Sigmoid colon (tissue), 7 donors: ENCODE measurements around the gene EHHADH. TPM values are rescaled to one million over a fixed set of nuclear protein-coding genes. Genes with fewer than 3 reads are reported as not detected.

ENCODE experiments used
- DNase-seq: peaks from one replicate; pipeline ENCODE4 v3.0.0-alpha.2; 2019
- H3K27ac ChIP-seq, 4 donors: fragments of 200-600 bp; sonication (generic); one replicate each; pipeline ENCODE4 v1.5.1; 2016 to 2019; ENCODE audit warnings: mild to moderate bottlenecking in 1 of 4
- H3K27me3 ChIP-seq, 3 donors: fragments of 200-600 bp; sonication (generic); one replicate each; pipeline ENCODE4 v1.5.1; 2019; ENCODE audit warnings: mild to moderate bottlenecking in 1 of 3
- H3K36me3 ChIP-seq, 4 donors: fragments of 200-600 bp; sonication (generic); one replicate each; pipeline ENCODE4 v1.5.1; 2016 to 2019
- H3K4me1 ChIP-seq, 4 donors: fragments of 200-600 bp; sonication (generic); one replicate each; pipeline ENCODE4 v1.5.1; 2017 to 2019
- H3K4me3 ChIP-seq, 4 donors: fragments of 200-600 bp; sonication (generic); one replicate each; pipeline ENCODE4 v1.5.1; 2017 to 2019; ENCODE audit warnings: mild to moderate bottlenecking in 2 of 4, moderate library complexity in 1 of 4
- H3K9me3 ChIP-seq, 4 donors: fragments of 200-600 bp in 3 of 4; sonication (generic) in 3 of 4; one replicate each; pipeline versions ENCODE4 v1.5.1 to v1.6.1; 2013 to 2019
- EP300 ChIP-seq, 4 donors: sonication (generic); formaldehyde crosslinking; IDR thresholded peaks; one replicate each; pipeline ENCODE4 v1.6.1; 2017; ENCODE audit warnings: antibody characterized with exemption in 4 of 4
- POLR2A ChIP-seq, 2 donors: fragments of 450-650 bp; IDR thresholded peaks; one replicate each; pipeline ENCODE4 v1.6.1; 2016; ENCODE audit warnings: antibody characterized with exemption in 2 of 2, mild to moderate bottlenecking in 2 of 2, moderate library complexity in 2 of 2
- POLR2AphosphoS5 ChIP-seq, 4 donors: sonication (generic); formaldehyde crosslinking; IDR thresholded peaks; one replicate each; pipeline ENCODE4 v1.6.1; 2017; ENCODE audit warnings: antibody characterized with exemption in 4 of 4
- WGBS, 2 donors: extraction: QIAGEN DNeasy Blood & Tissue Kit; methylation state at CpG; one replicate each; pipeline ENCODE4 v1.1.7; 2013; 5-methylcytosine and 5-hydroxymethylcytosine counted together
- intact Hi-C: fragments of 100-400 bp; cut with DNase I; formaldehyde crosslinking; loops from one replicate; pipeline ENCODE4 v1.15.1; 2023
- polyA plus RNA-seq, 3 donors: library from polyadenylated mRNA; stranded (reverse); fragments of 200-250 nt; gene quantifications; one replicate each; pipeline ENCODE4 v1.2.3, GENCODE V29; 2013
- total RNA-seq, 4 donors: library from RNA; depleted of rRNA; stranded (reverse); fragments of >200 nt; gene quantifications; one replicate each; pipeline ENCODE4 v1.1.0, GENCODE V29; 2016
- TF ChIP-seq, protein P1 (sequence below), 4 experiments: fragments of 450-650 bp in 3 of 4; fragments of 200-600 bp in 1 of 4; IDR thresholded peaks; one replicate each; pipeline ENCODE4 v1.5.1; 2016 to 2019; ENCODE audit warnings: antibody characterized with exemption in 4 of 4, mild to moderate bottlenecking in 3 of 4, moderate library complexity in 2 of 4
- donor health status: healthy with polysubstance abuse.
- donor health status: Bipolar disorder and iron deficiency.
- donor health status: healthy.

EHHADH gene
- total and polyA plus RNA-seq, 7 donors = 1.9 to 20.8 (median 7.5) TPM

DNA sequence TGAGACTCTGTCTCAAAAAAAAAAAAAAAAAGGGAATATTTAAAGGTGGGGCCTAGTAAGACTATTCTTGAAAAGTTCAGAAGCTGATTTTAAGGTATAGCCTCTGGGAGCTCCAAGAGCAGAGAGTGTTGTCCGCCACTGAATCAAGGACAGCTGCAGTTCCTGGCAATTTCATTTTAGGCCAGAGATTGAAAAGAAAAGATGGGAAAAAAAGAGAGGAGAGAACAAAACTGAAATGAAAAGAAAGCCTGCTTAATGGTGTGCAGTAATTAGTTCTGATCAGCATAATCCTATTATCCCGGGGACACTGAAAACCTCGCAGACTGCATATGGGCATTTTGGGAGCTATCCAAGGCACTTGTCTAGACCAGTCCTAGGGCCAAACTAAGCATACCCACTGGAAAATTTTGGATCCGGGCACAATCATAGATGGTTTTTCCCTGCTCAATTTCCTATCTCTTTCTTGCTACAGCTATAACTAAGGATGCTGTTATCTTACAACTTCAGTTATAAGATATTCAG, 43.2 kb downstream of the EHHADH start:
- Histone ChIP-seq H3K36me3 (no peaks in the 10 kb centered on the region), H3K4me1 (no peaks in the 10 kb centered on the region), H3K27ac (no peak overlapping the region), H3K27me3 (no peaks in the 10 kb centered on the region), H3K9me3 (no peaks in the 10 kb centered on the region), H3K4me3 (no peak overlapping the region)
- intact Hi-C loops = no loop called here
- 92 to 96% methylated on average over 4 of the region's 4 CpGs for WGBS, 2 donors
- DNase-seq = no peak
- TF ChIP-seq EP300 (IDR thresholded peaks at IDR 0.05) = no peak
- TF ChIP-seq POLR2A (IDR thresholded peaks at IDR 0.05) = no peak
- no peak for TF ChIP-seq POLR2AphosphoS5 (IDR thresholded peaks at IDR 0.05)
- TF ChIP-seq, protein P1, sequence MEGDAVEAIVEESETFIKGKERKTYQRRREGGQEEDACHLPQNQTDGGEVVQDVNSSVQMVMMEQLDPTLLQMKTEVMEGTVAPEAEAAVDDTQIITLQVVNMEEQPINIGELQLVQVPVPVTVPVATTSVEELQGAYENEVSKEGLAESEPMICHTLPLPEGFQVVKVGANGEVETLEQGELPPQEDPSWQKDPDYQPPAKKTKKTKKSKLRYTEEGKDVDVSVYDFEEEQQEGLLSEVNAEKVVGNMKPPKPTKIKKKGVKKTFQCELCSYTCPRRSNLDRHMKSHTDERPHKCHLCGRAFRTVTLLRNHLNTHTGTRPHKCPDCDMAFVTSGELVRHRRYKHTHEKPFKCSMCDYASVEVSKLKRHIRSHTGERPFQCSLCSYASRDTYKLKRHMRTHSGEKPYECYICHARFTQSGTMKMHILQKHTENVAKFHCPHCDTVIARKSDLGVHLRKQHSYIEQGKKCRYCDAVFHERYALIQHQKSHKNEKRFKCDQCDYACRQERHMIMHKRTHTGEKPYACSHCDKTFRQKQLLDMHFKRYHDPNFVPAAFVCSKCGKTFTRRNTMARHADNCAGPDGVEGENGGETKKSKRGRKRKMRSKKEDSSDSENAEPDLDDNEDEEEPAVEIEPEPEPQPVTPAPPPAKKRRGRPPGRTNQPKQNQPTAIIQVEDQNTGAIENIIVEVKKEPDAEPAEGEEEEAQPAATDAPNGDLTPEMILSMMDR (IDR thresholded peaks at IDR 0.05) = no peak

DNA sequence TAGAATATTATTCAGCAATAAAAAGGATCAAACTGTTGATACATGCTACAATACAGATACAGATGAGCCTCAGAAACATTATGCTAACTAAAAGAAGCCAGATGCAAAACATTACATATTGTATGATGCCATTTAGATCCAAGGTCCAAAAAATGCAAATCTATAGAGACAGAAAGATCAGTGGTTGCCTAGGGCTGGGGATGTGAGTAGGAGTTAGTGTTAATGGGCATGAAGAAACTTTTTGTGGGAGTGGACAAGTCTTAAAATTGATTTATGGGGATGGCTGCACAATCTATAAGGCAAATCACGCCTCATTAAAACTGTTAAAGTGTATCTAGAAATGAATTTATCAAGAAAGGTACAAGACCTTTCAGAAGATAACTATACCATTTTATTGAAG, 45.0 kb downstream of the EHHADH start:
- DNase-seq = no peak
- H3K9me3 ChIP-seq = no peaks in the 10 kb centered on the region
- TF ChIP-seq POLR2A (IDR thresholded peaks at IDR 0.05) = no peak
- no peak for TF ChIP-seq POLR2AphosphoS5 (IDR thresholded peaks at IDR 0.05)
- TF ChIP-seq, protein P1 (IDR thresholded peaks at IDR 0.05) = no peak
- TF ChIP-seq EP300 (IDR thresholded peaks at IDR 0.05) = no peak
- no peaks in the 10 kb centered on the region for H3K27me3 ChIP-seq
- no peaks in the 10 kb centered on the region for H3K4me1 ChIP-seq
- H3K36me3 ChIP-seq = no peaks in the 10 kb centered on the region
- H3K27ac ChIP-seq = no peak overlapping the region
- intact Hi-C loops = no loop called here
- whole genome bisulfite sequencing, 2 donors = 89 to 94% methylated on average over 1 of the region's 1 CpG
- H3K4me3 ChIP-seq = no peak overlapping the region

DNA sequence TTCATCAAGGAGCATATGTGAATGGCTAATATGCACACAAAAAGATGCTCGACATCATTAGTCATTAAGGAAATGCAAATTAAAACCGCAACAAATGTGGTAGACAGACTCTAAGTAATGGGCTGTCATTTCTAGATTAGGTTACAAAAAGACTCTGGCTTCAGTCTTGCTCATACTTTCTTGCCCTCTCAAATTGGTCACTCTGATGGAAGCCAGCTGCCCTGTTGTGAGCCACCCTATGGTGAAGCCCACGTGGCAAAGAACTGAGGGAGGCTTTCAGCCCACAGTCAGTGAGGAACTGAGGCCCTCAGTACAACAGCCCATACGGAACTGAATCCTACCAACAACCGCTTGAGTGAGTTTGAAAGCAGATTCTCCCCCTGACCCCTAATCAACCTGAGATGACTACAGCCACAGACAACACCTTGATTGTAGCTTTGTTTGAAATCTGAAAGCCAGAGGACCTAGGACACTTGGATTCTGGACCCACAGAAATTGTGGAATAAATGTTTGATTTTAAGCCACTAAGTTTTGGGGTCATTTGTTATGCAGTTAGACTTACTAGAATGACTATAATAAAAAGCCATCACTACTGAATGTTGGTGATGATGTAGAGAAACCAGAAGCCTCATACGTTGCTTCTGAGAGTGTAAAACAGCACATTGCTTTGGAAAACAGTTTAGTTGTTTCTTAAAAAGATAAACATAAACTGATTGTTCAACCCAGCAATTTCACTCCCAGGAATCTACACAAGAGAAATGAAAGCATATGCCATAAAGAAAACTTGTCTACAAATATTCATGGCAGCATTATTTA, 45.7 kb downstream of the EHHADH start:
- Histone ChIP-seq H3K4me3 (no peak overlapping the region), H3K9me3 (no peaks in the 10 kb centered on the region), H3K27me3 (no peaks in the 10 kb centered on the region), H3K4me1 (no peaks in the 10 kb centered on the region), H3K36me3 (no peaks in the 10 kb centered on the region), H3K27ac (no peak overlapping the region)
- 85 to 87% methylated on average over 6 of the region's 6 CpGs for WGBS, 2 donors
- intact Hi-C loops = no loop called here
- no peak for TF ChIP-seq POLR2A (IDR thresholded peaks at IDR 0.05)
- no peak for TF ChIP-seq POLR2AphosphoS5 (IDR thresholded peaks at IDR 0.05)
- TF ChIP-seq EP300 (IDR thresholded peaks at IDR 0.05) = no peak
- TF ChIP-seq, protein P1 (IDR thresholded peaks at IDR 0.05) = no peak
- DNase-seq = no peak

DNA sequence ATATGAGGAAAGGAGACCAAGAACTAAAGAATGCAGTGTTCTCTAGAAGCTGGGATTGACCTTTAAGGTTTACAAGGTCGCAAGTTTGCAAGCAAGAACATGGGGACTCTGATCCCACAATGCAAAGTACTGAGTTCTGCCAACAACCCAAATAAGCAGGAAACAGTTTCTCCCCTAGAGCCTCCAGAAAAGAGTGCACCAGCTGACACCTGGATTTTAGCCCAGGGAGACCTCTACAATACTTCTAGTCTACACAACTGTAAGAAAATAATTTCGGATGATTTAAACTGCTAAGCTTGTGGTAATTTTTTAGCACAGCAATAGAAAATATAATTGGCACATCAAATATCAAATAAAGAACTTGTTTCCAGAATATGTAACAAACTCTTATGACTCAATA, 46.4 kb downstream of the EHHADH start:
- H3K4me3 ChIP-seq = no peak overlapping the region
- no peak for DNase-seq
- no peaks in the 10 kb centered on the region for H3K27me3 ChIP-seq
- 87 to 90% methylated on average over 2 of the region's 2 CpGs for WGBS, 2 donors
- H3K4me1 ChIP-seq = no peaks in the 10 kb centered on the region
- no peak overlapping the region for H3K27ac ChIP-seq
- H3K36me3 ChIP-seq = no peaks in the 10 kb centered on the region
- H3K9me3 ChIP-seq = no peaks in the 10 kb centered on the region
- intact Hi-C loops = no loop called here
- TF ChIP-seq POLR2A (IDR thresholded peaks at IDR 0.05) (no peak), EP300 (IDR thresholded peaks at IDR 0.05) (no peak), POLR2AphosphoS5 (IDR thresholded peaks at IDR 0.05) (no peak)
- TF ChIP-seq, protein P1 (IDR thresholded peaks at IDR 0.05) = no peak
